ENCODE data around the gene POLA1. TPM values are rescaled to one million over a fixed set of nuclear protein-coding genes. Genes with fewer than 3 reads are reported as not detected.
"Not testable (repeated sequence)": the region's sequence is repeated elsewhere in the genome, so short reads cannot be mapped to it uniquely, and the experiment has no call there.

The POLA1 gene
- total and polyA plus RNA-seq, 2 donors (not counting 1 experiment from before 2014, with no cell fraction given) = 3.0 to 16.3 TPM

GRCh38 chrX:24860140-24860539 lies 166.4 kb downstream of the POLA1 start:
- H3K79me2 ChIP-seq (ENCODE audit: control insufficient read depth, insufficient read depth, low read length) = no peaks in the 10 kb centered on the region
- Mint-ChIP-seq H3K27ac (no peak overlapping the region), H3K4me3 (no peak overlapping the region), H3K27me3 (no peaks in the 10 kb centered on the region), H3K9me3 (ENCODE audit: insufficient read depth) (no peaks in the 10 kb centered on the region), H3K4me1 (no peaks in the 10 kb centered on the region)
- H3K4me3 ChIP-seq (ENCODE audit: control extremely low read depth in 1 of 5, extremely low read depth in 1 of 5, insufficient read depth in 1 of 5, low read depth in 2 of 5, low read length in 4 of 5) = no peak overlapping the region
- ChIA-PET POLR2A (no interaction called here), CTCF (interaction anchor here (1.4 kb wide), 1 partner anchor 21 kb away, joined by 4 read pairs; no protein-coding TSS in a partner anchor)
- no peaks in the 10 kb centered on the region for H3K4me1 ChIP-seq (ENCODE audit: control insufficient read depth in 2 of 2, insufficient read depth in 2 of 2, low read length in 2 of 2)
- no peak overlapping the region for H3K4me2 ChIP-seq (replicated peaks; ENCODE audit: low read depth, low read length, poor library complexity, severe bottlenecking)
- intact Hi-C loops (cut with micrococcal nuclease) = no loop called here
- TF ChIP-seq EZH2 (IDR thresholded peaks at IDR 0.05; ENCODE audit: borderline replicate concordance, insufficient read depth, low read depth, low read length, poor library complexity, severe bottlenecking) = no peak
- no peak for TF ChIP-seq CTCF (IDR thresholded peaks at IDR 0.05)
- no peaks in the 10 kb centered on the region for H3K36me3 ChIP-seq (replicated peaks in 1 of 2; ENCODE audit: control extremely low read depth in 1 of 2, control insufficient read depth in 1 of 2, extremely low read depth in 1 of 2, insufficient read depth in 2 of 2, low read length in 1 of 2)
- H3K9ac ChIP-seq (ENCODE audit: low read length) = no peak overlapping the region
- H3K27ac ChIP-seq (ENCODE audit: low read length in 2 of 2) = no peak overlapping the region
- no peak overlapping the region for H2AFZ ChIP-seq (ENCODE audit: insufficient read depth, low read depth, low read length, poor library complexity, severe bottlenecking)
- no peaks in the 10 kb centered on the region for H3K9me3 ChIP-seq (ENCODE audit: control extremely low read depth in 1 of 3, control insufficient read depth in 2 of 3, insufficient read depth in 1 of 3, low read length in 2 of 3)
- H3K27me3 ChIP-seq (replicated peaks in 1 of 4; ENCODE audit: control extremely low read depth in 1 of 4, control insufficient read depth in 3 of 4, insufficient read depth in 4 of 4, low read length in 3 of 4) = no peaks in the 10 kb centered on the region
- no peaks in the 10 kb centered on the region for H4K20me1 ChIP-seq (ENCODE audit: control insufficient read depth, insufficient read depth, low read length, poor library complexity, severe bottlenecking)
- ATAC-seq (ENCODE audit: low read depth) (no peak), DNase-seq (no peak)

DNA sequence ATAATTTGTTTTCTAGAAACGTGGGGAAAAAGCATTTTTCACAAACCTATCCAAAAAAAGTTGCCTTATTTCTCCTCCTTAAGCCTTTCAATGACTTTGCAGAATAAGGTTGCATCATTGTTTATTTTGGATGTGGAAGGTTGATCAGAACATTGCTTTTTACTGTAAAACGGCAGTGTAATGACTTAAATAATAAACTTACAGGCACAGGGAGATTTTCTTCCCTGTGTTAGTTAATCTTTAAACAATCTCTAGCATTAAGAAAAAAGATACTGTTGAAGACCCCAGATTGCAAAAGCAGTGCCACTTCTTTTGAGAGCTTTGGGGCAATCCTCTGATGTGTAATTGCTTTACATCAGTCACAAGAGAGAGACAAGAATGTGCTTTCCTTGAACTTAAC lies 168.6 kb downstream of the POLA1 start:
- Mint-ChIP-seq H3K4me3 (no peak overlapping the region), H3K27me3 (no peaks in the 10 kb centered on the region), H3K27ac (no peak overlapping the region), H3K4me1 (no peaks in the 10 kb centered on the region), H3K9me3 (ENCODE audit: insufficient read depth) (no peaks in the 10 kb centered on the region)
- no peaks in the 10 kb centered on the region for H3K79me2 ChIP-seq (ENCODE audit: control insufficient read depth, insufficient read depth, low read length)
- H4K20me1 ChIP-seq (ENCODE audit: control insufficient read depth, insufficient read depth, low read length, poor library complexity, severe bottlenecking) = no peaks in the 10 kb centered on the region
- H3K27me3 ChIP-seq (replicated peaks in 1 of 4; ENCODE audit: control extremely low read depth in 1 of 4, control insufficient read depth in 3 of 4, insufficient read depth in 4 of 4, low read length in 3 of 4) = no peaks in the 10 kb centered on the region
- no peaks in the 10 kb centered on the region for H3K36me3 ChIP-seq (replicated peaks in 1 of 2; ENCODE audit: control extremely low read depth in 1 of 2, control insufficient read depth in 1 of 2, extremely low read depth in 1 of 2, insufficient read depth in 2 of 2, low read length in 1 of 2)
- ChIA-PET CTCF (no interaction called here), POLR2A (no interaction called here)
- no peaks in the 10 kb centered on the region for H3K9me3 ChIP-seq (ENCODE audit: control extremely low read depth in 1 of 3, control insufficient read depth in 2 of 3, insufficient read depth in 1 of 3, low read length in 2 of 3)
- no peak overlapping the region for H3K4me2 ChIP-seq (replicated peaks; ENCODE audit: low read depth, low read length, poor library complexity, severe bottlenecking)
- DNase-seq (no peak), ATAC-seq (ENCODE audit: low read depth) (no peak)
- H3K4me1 ChIP-seq (ENCODE audit: control insufficient read depth in 2 of 2, insufficient read depth in 2 of 2, low read length in 2 of 2) = no peaks in the 10 kb centered on the region
- no CpG with 5 or more reads among the region's 2 CpGs for WGBS (ENCODE audit: insufficient coverage)
- no peak overlapping the region for H3K27ac ChIP-seq (ENCODE audit: low read length in 2 of 2)
- intact Hi-C loops (cut with micrococcal nuclease) = no loop called here
- no peak overlapping the region for H2AFZ ChIP-seq (ENCODE audit: insufficient read depth, low read depth, low read length, poor library complexity, severe bottlenecking)
- H3K4me3 ChIP-seq (ENCODE audit: control extremely low read depth in 1 of 5, extremely low read depth in 1 of 5, insufficient read depth in 1 of 5, low read depth in 2 of 5, low read length in 4 of 5) = no peak overlapping the region
- H3K9ac ChIP-seq (ENCODE audit: low read length) = no peak overlapping the region
- no peak for TF ChIP-seq CTCF (IDR thresholded peaks at IDR 0.05)
- no peak for TF ChIP-seq EZH2 (IDR thresholded peaks at IDR 0.05; ENCODE audit: borderline replicate concordance, insufficient read depth, low read depth, low read length, poor library complexity, severe bottlenecking)

DNA sequence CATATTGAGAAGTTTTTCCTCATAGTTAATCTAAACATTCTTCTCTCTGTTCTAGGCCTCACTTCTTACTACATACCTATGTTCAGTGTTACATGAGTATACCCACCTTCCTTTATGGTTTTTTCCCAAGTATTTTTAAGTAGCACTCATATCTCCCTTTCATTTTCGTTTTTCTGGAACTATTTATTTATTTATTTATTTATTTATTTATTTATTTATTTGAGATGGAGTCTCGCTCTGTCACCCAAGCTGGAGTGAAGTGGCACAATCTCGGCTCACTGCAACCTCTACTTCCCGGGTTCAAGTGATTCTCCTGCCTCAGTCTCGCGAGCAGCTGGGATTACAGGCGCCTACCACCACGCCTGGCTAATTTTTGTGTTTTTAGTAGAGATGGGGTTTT lies 170.1 kb downstream of the POLA1 start:
- no CpG with 5 or more reads among the region's 8 CpGs for WGBS (ENCODE audit: insufficient coverage)
- H3K4me1 ChIP-seq (ENCODE audit: control insufficient read depth in 2 of 2, insufficient read depth in 2 of 2, low read length in 2 of 2); H3K36me3 ChIP-seq (replicated peaks in 1 of 2; ENCODE audit: control extremely low read depth in 1 of 2, control insufficient read depth in 1 of 2, extremely low read depth in 1 of 2, insufficient read depth in 2 of 2, low read length in 1 of 2); H3K27me3 Mint-ChIP-seq; DNase-seq; H3K4me3 ChIP-seq (ENCODE audit: control extremely low read depth in 1 of 5, extremely low read depth in 1 of 5, insufficient read depth in 1 of 5, low read depth in 2 of 5, low read length in 4 of 5); H3K79me2 ChIP-seq (ENCODE audit: control insufficient read depth, insufficient read depth, low read length); H3K9ac ChIP-seq (ENCODE audit: low read length); H2AFZ ChIP-seq (ENCODE audit: insufficient read depth, low read depth, low read length, poor library complexity, severe bottlenecking); CTCF ChIA-PET; H3K9me3 ChIP-seq (ENCODE audit: control extremely low read depth in 1 of 3, control insufficient read depth in 2 of 3, insufficient read depth in 1 of 3, low read length in 2 of 3); H3K4me1 Mint-ChIP-seq; H3K27ac ChIP-seq (ENCODE audit: low read length in 2 of 2); H3K27ac Mint-ChIP-seq; H3K4me3 Mint-ChIP-seq; H4K20me1 ChIP-seq (ENCODE audit: control insufficient read depth, insufficient read depth, low read length, poor library complexity, severe bottlenecking); H3K4me2 ChIP-seq (replicated peaks; ENCODE audit: low read depth, low read length, poor library complexity, severe bottlenecking); POLR2A ChIA-PET; H3K9me3 Mint-ChIP-seq (ENCODE audit: insufficient read depth); H3K27me3 ChIP-seq (replicated peaks in 1 of 4; ENCODE audit: control extremely low read depth in 1 of 4, control insufficient read depth in 3 of 4, insufficient read depth in 4 of 4, low read length in 3 of 4); intact Hi-C loops (cut with micrococcal nuclease); ATAC-seq (ENCODE audit: low read depth): not testable (repeated sequence)

Measured in B cell (primary cell).